ENCODE data around the gene CAV1. TPM values are rescaled to one million over a fixed set of nuclear protein-coding genes. Genes with fewer than 3 reads are reported as not detected.
A peak's percentile ranks its signal among the peaks of the same experiment; 100 is the strongest.
"Not testable (repeated sequence)": the region's sequence is repeated elsewhere in the genome, so short reads cannot be mapped to it uniquely, and the experiment has no call there.

CAV1 gene
- polyA plus RNA-seq, 1 donor, result 27.3 TPM

GRCh38 chr7:116579322-116579721, 54.5 kb downstream of the CAV1 start:
- DNase-seq, result no peak

DNA sequence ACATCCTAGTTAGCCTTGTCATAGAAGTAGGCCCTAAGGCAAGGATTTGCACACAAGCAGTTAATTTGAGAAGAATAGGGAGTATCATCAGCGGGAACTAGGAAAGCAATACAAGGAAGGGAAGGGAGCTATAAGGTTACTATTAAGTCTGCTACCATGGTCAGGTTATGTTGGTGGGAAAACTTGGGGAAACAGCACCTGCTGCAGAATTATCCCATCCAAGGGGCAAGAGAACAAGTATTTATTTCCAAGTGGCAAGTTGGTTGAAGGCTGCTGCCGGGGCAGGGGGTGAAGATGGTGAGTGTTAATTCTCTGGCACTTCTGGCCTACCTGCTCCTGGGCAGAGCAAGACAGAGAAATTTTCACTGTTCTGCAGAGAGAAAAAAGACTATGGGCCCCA, 55.0 kb downstream of the CAV1 start:
- DNase-seq, result no peak

- DNase-seq, result no peak
Observed at GRCh38 chr7:116582164-116582732, 57.4 kb downstream of the CAV1 start.

GRCh38 chr7:116582806-116583444, 58.1 kb downstream of the CAV1 start:
- DNase-seq, result no peak

GRCh38 chr7:116583653-116584052, 58.8 kb downstream of the CAV1 start:
- DNase-seq, result no peak

GRCh38 chr7:116584721-116585120, 59.9 kb downstream of the CAV1 start:
- DNase-seq, result no peak

- DNase-seq, result no peak
Observed at GRCh38 chr7:116585392-116585791, 60.6 kb downstream of the CAV1 start.

GRCh38 chr7:116585967-116586366, 61.1 kb downstream of the CAV1 start:
- no peak for DNase-seq

DNA sequence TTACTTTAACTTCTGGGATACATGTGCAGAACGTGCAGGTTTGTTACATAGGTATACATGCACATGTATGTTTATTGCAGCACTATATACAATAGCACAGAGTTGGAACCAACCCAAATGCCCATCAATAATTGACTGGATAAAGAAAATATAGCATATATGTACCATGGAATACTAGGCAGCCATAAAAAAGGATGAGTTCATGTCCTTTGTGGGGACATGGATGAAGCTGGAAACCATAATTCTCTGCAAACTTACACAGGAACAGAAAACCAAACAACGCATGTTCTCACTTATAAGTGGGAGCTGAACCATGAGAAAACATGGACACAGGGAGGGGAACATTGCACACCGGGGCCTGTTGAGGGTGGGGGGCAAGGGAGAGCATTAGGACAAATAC, 62.4 kb downstream of the CAV1 start:
- DNase-seq, result not testable (repeated sequence)

DNA sequence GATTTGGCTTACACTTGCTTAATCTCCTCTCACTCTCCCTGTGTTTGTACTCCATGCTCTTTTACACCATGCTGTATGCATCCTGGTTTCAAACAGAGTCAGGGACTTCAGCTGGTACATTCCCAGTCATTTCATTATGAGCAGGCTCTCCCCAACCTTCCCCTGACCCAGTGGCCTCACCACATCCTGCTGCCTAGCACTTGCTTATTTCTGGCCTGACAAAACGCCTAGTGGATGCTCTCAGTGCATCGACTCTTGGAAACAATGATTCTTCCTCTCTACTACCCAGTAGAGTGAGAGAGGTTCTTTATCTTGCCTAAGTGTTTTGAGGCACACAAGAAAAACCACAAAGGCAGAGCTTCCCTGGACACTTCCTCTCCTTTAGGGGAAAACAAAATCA, 63.4 kb downstream of the CAV1 start:
- no peak for DNase-seq

GRCh38 chr7:116588641-116589594, 64.1 kb downstream of the CAV1 start:
- DNase-seq, result peak; percentile 54

- DNase-seq, result no peak
Observed at GRCh38 chr7:116591202-116592040, 66.6 kb downstream of the CAV1 start.

- no peak for DNase-seq
Observed at GRCh38 chr7:116592041-116592355, 67.2 kb downstream of the CAV1 start.

DNA sequence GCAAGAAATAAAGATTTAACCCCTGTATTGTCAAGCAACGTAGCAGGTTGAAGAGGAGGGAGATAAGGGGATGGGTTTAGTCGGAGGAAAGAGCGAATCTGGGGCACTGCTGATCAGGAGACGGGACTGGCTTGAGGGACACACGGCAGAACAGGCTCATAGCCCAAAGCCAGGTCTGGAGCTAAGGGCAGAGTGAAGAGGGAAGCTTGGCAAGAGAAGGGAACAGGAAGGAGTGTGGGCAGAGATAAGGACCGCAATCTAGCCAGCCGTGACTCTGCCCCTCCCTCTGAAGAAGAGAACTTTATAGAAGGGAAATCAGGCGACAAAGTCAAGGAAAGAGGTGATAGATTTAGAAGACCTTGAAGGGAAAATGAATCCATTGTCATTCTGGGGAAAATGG, 67.6 kb downstream of the CAV1 start:
- DNase-seq, result no peak

DNA sequence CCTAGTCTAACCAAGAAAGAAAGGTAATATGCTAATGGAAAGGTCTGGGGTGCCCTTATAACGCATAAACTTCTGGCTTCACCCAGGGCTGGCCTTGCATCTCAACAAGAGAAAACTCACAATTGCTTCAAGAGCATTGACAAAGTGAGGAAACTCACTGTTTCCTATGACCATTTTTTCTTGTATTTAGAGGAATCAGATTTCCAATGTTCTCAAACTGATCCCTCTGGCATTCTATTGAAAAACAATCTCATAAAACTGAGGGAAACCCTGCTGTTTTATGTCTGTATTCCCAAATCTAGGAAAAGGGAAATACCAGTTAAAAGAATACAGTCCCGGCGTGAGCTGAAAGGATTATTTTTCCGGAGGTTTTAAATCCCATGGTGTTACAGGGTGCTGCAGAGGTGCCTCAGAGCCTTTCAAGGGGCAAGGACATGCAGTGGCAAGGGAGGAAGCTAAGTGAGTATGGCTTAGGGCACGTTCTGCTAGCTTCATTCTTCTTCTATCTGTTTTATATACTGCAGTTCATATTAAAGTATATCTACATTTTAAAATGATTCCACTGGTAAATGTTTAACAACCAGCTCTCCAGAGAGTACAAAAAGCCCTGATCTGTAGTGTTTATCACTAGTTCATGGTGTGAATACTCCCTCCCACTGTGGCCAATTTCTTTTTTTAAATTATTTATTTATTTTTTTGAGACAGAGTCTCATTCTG, 68.7 kb downstream of the CAV1 start:
- no peak for DNase-seq

DNA sequence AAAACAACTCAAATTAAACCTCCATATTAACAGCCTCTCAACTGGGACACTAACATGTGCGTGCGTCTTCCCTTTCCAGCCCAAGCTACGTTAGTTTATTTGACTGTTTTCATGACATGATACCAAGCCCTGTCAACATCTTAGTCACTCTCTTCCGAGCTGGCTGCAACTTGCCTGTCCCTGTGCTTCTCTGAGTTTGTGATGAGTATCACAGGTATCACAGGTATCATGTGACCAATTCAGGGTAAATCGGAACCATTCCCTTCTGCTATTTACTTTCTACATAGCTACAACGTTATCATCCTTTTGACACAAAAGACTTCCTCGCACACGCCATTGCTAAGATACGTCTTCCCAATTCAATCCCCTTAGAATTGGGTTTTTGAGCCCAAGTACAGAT, 70.2 kb downstream of the CAV1 start:
- no peak for DNase-seq

DNA sequence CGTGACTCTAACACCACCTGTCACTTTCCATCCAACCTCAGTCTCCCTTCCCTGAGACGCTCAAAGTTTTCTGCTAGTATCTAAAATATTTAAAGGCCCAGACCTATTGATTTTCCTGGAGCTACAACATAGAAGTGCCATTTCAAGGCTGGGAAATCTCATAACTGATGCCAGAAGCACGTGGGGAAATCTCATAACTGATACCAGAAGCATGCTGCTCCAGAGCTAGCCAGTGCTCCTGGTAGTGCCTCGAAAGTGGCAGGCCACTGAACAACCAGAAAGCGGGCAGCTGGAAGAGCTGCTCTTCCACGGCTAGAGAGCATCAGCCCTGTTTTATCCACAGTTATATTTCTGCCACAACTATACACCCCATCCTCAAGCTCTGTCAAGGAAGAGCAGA, 72.5 kb downstream of the CAV1 start:
- DNase-seq, result no peak

- DNase-seq, result no peak
Observed at GRCh38 chr7:116598278-116598677, 73.4 kb downstream of the CAV1 start.

GRCh38 chr7:116598861-116599260, 74.0 kb downstream of the CAV1 start:
- no peak for DNase-seq

GRCh38 chr7:116601426-116601825, 76.6 kb downstream of the CAV1 start:
- DNase-seq, result no peak

DNA sequence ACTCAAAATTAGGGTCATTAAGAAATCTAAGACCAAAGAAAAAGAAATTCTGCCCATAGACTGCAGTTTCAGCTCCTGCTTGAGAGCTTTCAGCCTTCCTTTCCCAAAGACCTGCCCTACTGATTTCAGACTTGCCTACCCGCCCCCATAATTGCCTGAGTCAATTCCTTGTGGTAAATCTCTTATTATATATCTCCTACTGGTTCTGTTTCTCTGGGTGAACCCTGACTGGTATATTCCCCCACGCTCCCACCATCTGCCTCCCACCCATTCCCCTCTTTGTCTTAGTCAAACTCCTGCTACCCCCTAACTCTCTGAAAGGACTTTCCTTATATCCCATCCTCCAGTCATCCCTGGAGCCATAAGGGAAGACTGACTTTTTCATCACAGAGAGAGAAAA, 82.5 kb downstream of the CAV1 start:
- DNase-seq, result no peak

DNA sequence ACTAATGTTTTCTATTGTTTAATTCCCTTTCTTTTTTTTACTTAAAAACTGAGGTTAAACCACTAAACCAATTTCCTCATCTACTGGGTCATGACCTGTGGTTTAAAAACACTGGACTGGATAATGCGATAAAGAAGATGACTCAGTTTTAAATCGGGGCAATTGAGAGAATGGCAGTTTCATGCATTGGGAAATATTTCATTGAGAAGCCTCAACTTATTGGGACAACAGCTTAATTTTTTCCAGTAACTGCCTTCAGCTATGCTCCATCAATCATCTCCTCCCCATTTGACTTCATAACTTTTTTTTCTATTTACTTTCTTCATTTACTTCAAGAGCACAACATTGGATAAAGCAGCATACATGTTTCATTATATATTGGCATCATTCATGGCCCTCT, 85.4 kb downstream of the CAV1 start:
- DNase-seq, result no peak
